ENCODE data around the gene CST9L. TPM values are rescaled to one million over a fixed set of nuclear protein-coding genes. Genes with fewer than 3 reads are reported as not detected.
"Not testable (repeated sequence)": the region's sequence is repeated elsewhere in the genome, so short reads cannot be mapped to it uniquely, and the experiment has no call there.

Gene CST9L
- total RNA-seq, 1 donor from 2014 or later: not detected

DNA sequence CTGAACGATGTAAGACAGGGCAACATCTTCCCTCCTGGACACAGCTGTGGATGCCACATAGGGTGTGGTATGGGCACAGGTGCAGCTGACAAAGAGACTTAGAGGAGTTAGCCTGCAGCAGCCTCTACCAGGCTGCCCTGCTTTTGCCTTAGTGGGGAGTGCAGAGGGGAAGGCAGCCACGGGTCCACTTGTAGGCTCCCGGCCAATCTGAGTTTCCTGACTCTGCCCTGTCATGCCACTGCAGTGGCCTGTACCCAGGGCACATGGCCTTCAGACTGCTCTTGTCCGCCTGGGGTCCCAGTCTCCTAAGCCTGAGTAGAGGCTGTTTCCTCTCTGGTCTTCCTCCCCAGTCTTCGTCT, 17.1 kb upstream of the CST9L start:
- H3K27me3 ChIP-seq: no peaks in the 10 kb centered on the region

DNA sequence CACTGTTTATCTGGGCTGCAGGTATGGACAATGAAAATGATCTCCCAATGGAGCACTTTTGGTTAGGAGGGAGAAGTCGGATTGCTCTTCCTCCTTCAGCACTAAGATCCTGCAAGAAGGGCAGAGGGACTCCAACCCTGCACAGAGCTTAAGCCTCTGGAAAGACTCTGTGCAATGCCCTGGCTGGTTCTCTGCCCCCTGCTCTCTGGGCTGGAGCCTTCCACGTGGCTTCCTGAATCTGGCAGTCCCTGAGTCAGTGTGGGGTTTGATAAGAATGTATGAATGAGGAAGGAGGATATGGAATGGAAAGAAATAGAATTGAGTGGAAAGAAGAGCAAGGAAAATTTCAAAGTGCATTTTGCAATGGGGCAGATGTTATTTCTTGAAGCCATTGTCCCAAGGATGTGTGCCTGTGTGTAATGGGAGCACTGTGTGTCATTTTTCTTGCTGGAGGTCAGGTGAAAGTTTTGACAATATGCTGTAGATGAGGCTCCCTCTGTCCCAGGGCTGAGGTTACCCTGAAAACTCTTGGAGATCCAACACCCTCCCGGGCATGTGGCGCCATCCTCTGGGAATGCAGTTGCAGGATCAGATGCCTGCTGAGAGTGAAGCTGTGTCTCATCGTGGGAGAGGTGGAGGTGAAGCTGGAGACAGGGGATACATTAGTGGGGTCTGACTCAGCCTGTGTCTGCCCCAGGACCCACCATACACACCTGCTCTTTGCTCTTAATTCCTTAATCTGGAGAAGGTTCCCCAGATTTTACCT, 16.3 kb upstream of the CST9L start:
- H3K9me3 ChIP-seq: no peaks in the 10 kb centered on the region

More for the DNA sequence above, 17.1 kb upstream of the CST9L start:
- Histone ChIP-seq H3K4me3 (no peak overlapping the region), H3K4me1 (no peaks in the 10 kb centered on the region), H3K9me3 (no peaks in the 10 kb centered on the region), H3K27ac (no peak overlapping the region), H3K36me3 (no peaks in the 10 kb centered on the region)
- intact Hi-C loops (cut with DNase I): no loop called here
- DNase-seq (ENCODE audit: low spot score in 2 of 2): no peak
- TF ChIP-seq, protein P1, sequence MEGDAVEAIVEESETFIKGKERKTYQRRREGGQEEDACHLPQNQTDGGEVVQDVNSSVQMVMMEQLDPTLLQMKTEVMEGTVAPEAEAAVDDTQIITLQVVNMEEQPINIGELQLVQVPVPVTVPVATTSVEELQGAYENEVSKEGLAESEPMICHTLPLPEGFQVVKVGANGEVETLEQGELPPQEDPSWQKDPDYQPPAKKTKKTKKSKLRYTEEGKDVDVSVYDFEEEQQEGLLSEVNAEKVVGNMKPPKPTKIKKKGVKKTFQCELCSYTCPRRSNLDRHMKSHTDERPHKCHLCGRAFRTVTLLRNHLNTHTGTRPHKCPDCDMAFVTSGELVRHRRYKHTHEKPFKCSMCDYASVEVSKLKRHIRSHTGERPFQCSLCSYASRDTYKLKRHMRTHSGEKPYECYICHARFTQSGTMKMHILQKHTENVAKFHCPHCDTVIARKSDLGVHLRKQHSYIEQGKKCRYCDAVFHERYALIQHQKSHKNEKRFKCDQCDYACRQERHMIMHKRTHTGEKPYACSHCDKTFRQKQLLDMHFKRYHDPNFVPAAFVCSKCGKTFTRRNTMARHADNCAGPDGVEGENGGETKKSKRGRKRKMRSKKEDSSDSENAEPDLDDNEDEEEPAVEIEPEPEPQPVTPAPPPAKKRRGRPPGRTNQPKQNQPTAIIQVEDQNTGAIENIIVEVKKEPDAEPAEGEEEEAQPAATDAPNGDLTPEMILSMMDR (IDR thresholded peaks at IDR 0.05): no peak

DNA sequence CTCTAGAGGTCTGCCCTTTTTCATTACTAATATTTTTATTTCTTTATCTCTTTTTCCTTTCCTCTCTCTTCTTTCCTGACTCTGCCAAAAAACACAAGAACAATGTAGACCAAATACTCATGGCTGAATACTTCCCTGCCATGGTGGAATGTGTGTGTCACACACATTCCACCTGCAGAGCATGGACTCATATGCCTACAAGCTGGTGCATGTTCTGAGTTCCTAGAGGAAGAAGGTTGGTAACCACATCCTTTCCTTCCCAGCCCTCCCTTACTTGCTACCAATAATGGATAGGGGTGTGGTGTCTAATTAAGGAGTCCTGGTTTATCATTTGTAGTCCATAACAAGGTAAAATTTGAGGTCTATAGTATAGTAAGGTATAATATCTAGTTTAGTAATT, 15.2 kb upstream of the CST9L start:
- intact Hi-C loops (cut with DNase I): no loop called here
- TF ChIP-seq, protein P1 (IDR thresholded peaks at IDR 0.05): no peak
- no peaks in the 10 kb centered on the region for H3K36me3 ChIP-seq

More for the DNA sequence above, 16.3 kb upstream of the CST9L start:
- H3K4me1 ChIP-seq: no peaks in the 10 kb centered on the region
- H3K27ac ChIP-seq: no peak overlapping the region
- no peak for DNase-seq (ENCODE audit: low spot score in 2 of 2)
- no peak overlapping the region for H3K4me3 ChIP-seq
- TF ChIP-seq, protein P1 (IDR thresholded peaks at IDR 0.05): no peak
- intact Hi-C loops (cut with DNase I): no loop called here
- H3K27me3 ChIP-seq: no peaks in the 10 kb centered on the region
- no peaks in the 10 kb centered on the region for H3K36me3 ChIP-seq

DNA sequence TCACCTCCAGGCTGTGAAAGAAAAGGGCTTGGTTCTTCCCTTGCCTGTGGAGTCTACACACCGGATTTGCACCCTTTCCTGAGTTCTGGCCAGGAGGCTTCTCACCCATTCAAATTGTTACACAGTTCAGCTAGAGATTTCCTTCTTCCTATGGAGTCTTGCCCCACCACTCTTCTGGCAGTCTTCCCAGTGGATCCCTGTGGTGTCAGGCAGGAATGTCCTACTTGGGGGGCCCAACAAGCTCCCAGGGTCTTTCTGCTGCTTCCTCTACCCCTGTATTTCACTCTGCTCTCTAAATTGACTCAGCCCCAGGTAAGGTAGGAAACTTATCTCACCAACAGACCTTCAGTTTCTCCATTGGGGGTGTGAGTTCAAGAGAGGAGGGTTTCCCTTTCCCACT, 14.0 kb upstream of the CST9L start:
- no peak overlapping the region for H3K27ac ChIP-seq
- no peak overlapping the region for H3K4me3 ChIP-seq
- TF ChIP-seq, protein P1 (IDR thresholded peaks at IDR 0.05): no peak
- intact Hi-C loops (cut with DNase I): no loop called here
- H3K27me3 ChIP-seq: no peaks in the 10 kb centered on the region
- no peaks in the 10 kb centered on the region for H3K36me3 ChIP-seq
- no peak for DNase-seq (ENCODE audit: low spot score in 2 of 2)
- no peaks in the 10 kb centered on the region for H3K4me1 ChIP-seq
- no peaks in the 10 kb centered on the region for H3K9me3 ChIP-seq

More for the DNA sequence above, 15.2 kb upstream of the CST9L start:
- H3K9me3 ChIP-seq: no peaks in the 10 kb centered on the region
- no peaks in the 10 kb centered on the region for H3K27me3 ChIP-seq
- no peak overlapping the region for H3K27ac ChIP-seq
- no peak overlapping the region for H3K4me3 ChIP-seq
- DNase-seq (ENCODE audit: low spot score in 2 of 2): no peak
- no peaks in the 10 kb centered on the region for H3K4me1 ChIP-seq

DNA sequence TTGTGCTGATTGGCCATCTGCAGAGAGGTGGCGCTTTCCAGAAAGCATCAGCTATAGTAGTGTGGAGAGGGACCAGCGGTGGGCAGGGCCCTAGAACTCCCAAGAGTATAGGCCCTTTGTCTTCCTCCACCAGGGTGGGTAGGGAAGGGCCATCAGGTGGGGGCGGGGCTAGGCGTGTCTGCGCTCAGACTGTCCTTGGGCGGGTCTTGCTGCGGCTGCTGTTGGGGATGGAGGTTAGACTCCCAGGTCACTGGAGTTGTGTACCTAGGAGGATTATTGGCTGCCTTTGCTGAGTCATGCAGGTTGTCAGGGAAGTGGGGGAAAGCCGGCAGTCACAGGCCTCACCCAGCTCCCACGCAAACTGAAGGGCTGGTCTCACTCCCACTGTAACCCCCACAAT, 13.5 kb upstream of the CST9L start:
- H3K27me3 ChIP-seq; H3K4me3 ChIP-seq; H3K27ac ChIP-seq; H3K9me3 ChIP-seq; H3K4me1 ChIP-seq; DNase-seq (ENCODE audit: low spot score in 2 of 2); intact Hi-C loops (cut with DNase I); H3K36me3 ChIP-seq: not testable (repeated sequence)

DNA sequence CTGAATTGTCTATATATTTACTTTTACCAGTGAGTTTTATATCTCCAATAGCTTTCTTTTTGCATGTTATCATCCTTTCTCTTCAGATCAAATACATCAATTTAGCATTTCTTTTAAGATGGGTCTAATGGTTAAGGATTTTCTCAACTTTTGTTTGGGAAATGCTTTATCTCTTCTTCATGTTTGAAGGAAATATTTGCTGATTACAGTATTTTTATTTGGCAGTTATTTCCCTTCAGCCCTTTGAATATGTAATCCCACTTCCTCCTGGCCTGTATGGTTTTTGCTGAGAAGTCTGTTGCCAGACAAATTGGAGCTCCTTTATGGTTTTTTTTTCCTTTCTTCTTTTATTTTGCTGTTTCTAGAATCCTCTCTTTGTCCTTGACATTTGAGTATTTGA, 6.7 kb upstream of the CST9L start:
- intact Hi-C loops (cut with DNase I): no loop called here
- Histone ChIP-seq H3K9me3 (no peaks in the 10 kb centered on the region), H3K4me1 (no peaks in the 10 kb centered on the region), H3K4me3 (no peak overlapping the region), H3K27ac (no peak overlapping the region), H3K36me3 (no peaks in the 10 kb centered on the region), H3K27me3 (no peaks in the 10 kb centered on the region)
- DNase-seq (ENCODE audit: low spot score in 2 of 2): no peak
- TF ChIP-seq, protein P1 (IDR thresholded peaks at IDR 0.05): no peak

Measured in ascending aorta (tissue), 2 donors.